KOPT-K1 (cell line): Measurements from ENCODE around the gene MED27.
"Not testable (repeated sequence)": the region's sequence is repeated elsewhere in the genome, so short reads cannot be mapped to it uniquely, and the experiment has no call there.

ENCODE experiments used
- H3K27ac ChIP-seq: fragments of 200-600 bp; sonication (generic); 2 replicates; pipeline ENCODE4 v1.5.1; 2016; ENCODE audit warnings: antibody characterized with exemption, mild to moderate bottlenecking, low read depth, low read length; ENCODE audit not compliant: poor library complexity, severe bottlenecking
- H3K36me3 ChIP-seq: fragments of 200-600 bp; sonication (generic); 2 replicates; pipeline ENCODE4 v1.5.1; 2017; ENCODE audit warnings: antibody characterized with exemption, mild to moderate bottlenecking, low read length, moderate library complexity; ENCODE audit not compliant: insufficient read depth
- H3K9me3 ChIP-seq: fragments of 200-600 bp; sonication (generic); 2 replicates; pipeline ENCODE4 v1.5.1; 2017; ENCODE audit warnings: antibody characterized with exemption, low read length, mild to moderate bottlenecking; ENCODE audit not compliant: insufficient read depth, poor library complexity, severe bottlenecking

The MED27 gene

GRCh38 chr9:132020820-132021510 lies 58.7 kb downstream of the MED27 start:
- H3K9me3 ChIP-seq = no peaks in the 10 kb centered on the region
- H3K27ac ChIP-seq = no peak overlapping the region
- no peaks in the 10 kb centered on the region for H3K36me3 ChIP-seq

GRCh38 chr9:132020272-132020671 lies 59.4 kb downstream of the MED27 start:
- Histone ChIP-seq H3K27ac (no peak overlapping the region), H3K9me3 (no peaks in the 10 kb centered on the region), H3K36me3 (no peaks in the 10 kb centered on the region)

- Histone ChIP-seq H3K9me3 (no peaks in the 10 kb centered on the region), H3K27ac (no peak overlapping the region), H3K36me3 (no peaks in the 10 kb centered on the region)
Observed at GRCh38 chr9:132019702-132020101, 60.0 kb downstream of the MED27 start.

- no peaks in the 10 kb centered on the region for H3K36me3 ChIP-seq
- no peak overlapping the region for H3K27ac ChIP-seq
- no peaks in the 10 kb centered on the region for H3K9me3 ChIP-seq
Observed at GRCh38 chr9:132018957-132019405, 60.7 kb downstream of the MED27 start.

GRCh38 chr9:132016456-132016855 lies 63.2 kb downstream of the MED27 start:
- Histone ChIP-seq H3K9me3 (no peaks in the 10 kb centered on the region), H3K27ac (no peak overlapping the region), H3K36me3 (peaks cover 8% of the 10 kb centered on the region; the same call in 1 of the 2 replicates)

- no peak overlapping the region for H3K27ac ChIP-seq
- no peaks in the 10 kb centered on the region for H3K9me3 ChIP-seq
Observed at GRCh38 chr9:132015866-132016265, 63.8 kb downstream of the MED27 start.

GRCh38 chr9:132014218-132014805 lies 65.4 kb downstream of the MED27 start:
- peaks cover 8% of the 10 kb centered on the region; the same call in 1 of the 2 replicates for H3K36me3 ChIP-seq
- H3K27ac ChIP-seq = no peak overlapping the region
- no peaks in the 10 kb centered on the region for H3K9me3 ChIP-seq

More at GRCh38 chr9:132015866-132016265, 63.8 kb downstream of the MED27 start:
- H3K36me3 ChIP-seq = peaks cover 8% of the 10 kb centered on the region; the same call in 1 of the 2 replicates

- Histone ChIP-seq H3K9me3 (no peaks in the 10 kb centered on the region), H3K36me3 (peaks cover 8% of the 10 kb centered on the region; the same call in 1 of the 2 replicates), H3K27ac (no peak overlapping the region)
Observed at GRCh38 chr9:132012704-132013357, 66.8 kb downstream of the MED27 start.

GRCh38 chr9:132011896-132012295 lies 67.8 kb downstream of the MED27 start:
- Histone ChIP-seq H3K9me3 (no peaks in the 10 kb centered on the region), H3K36me3 (peaks cover 8% of the 10 kb centered on the region; the same call in 1 of the 2 replicates), H3K27ac (no peak overlapping the region)

- no peak overlapping the region for H3K27ac ChIP-seq
- H3K36me3 ChIP-seq = peaks cover 8% of the 10 kb centered on the region; the same call in 1 of the 2 replicates
- H3K9me3 ChIP-seq = no peaks in the 10 kb centered on the region
Observed at GRCh38 chr9:132011309-132011708, 68.4 kb downstream of the MED27 start.

- not testable (repeated sequence) for H3K36me3 ChIP-seq, H3K9me3 ChIP-seq, H3K27ac ChIP-seq
Observed at GRCh38 chr9:132010201-132010600, 69.5 kb downstream of the MED27 start.

- no peak overlapping the region for H3K27ac ChIP-seq
Observed at GRCh38 chr9:132008855-132009812, 70.5 kb downstream of the MED27 start.

GRCh38 chr9:132008184-132008803 lies 71.4 kb downstream of the MED27 start:
- Histone ChIP-seq H3K27ac (no peak overlapping the region), H3K36me3 (peaks cover 8% of the 10 kb centered on the region; the same call in 1 of the 2 replicates), H3K9me3 (no peaks in the 10 kb centered on the region)

More at GRCh38 chr9:132008855-132009812, 70.5 kb downstream of the MED27 start:
- peaks cover 8% of the 10 kb centered on the region; the same call in 1 of the 2 replicates for H3K36me3 ChIP-seq
- H3K9me3 ChIP-seq = no peaks in the 10 kb centered on the region

GRCh38 chr9:132007371-132008025 lies 72.2 kb downstream of the MED27 start:
- Histone ChIP-seq H3K27ac (no peak overlapping the region), H3K36me3 (0 out of 2 replicates have a peak, but pooled peaks cover under 1% of the 10 kb centered on the region), H3K9me3 (no peaks in the 10 kb centered on the region)
